GM21381 (cell line): ENCODE results near the gene CDH23.
"Not testable (repeated sequence)": the region's sequence is repeated elsewhere in the genome, so short reads cannot be mapped to it uniquely, and the experiment has no call there.

ENCODE experiments used
- ATAC-seq: cut with Tn5 transposase; IDR thresholded peaks from one replicate; pipeline ENCODE4 v1.9.1; 2021; ENCODE audit warnings: mild to moderate bottlenecking, moderate library complexity; ENCODE audit not compliant: unreplicated experiment

Gene CDH23

GRCh38 chr10:71597821-71598498 is 201.2 kb downstream of the CDH23 start:
- ATAC-seq, result no peak

DNA sequence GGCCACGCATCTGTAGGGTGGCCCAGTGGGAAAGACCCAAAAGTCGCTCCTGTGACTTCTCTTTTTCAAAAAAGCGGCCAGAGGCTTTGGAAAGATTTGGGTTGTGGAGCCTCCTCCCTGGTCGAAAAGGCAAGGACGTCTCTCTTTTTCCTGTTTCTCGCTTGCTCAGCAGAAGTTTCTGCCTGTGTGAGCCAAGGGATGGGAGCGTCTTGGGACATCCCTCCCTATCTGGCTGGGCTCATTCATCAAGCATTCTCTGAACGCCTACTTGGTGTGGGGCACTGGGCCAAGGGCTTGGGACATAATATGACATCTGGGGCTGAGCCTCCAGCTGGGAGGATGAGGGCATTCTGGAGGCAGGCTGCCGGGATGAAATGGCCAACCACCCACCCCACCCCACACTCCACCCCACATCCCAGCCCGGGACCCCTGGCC is 201.9 kb downstream of the CDH23 start:
- no peak for ATAC-seq

GRCh38 chr10:71599518-71599917 is 202.8 kb downstream of the CDH23 start:
- no peak for ATAC-seq

- ATAC-seq, result not testable (repeated sequence)
Observed at GRCh38 chr10:71600242-71600641, 203.5 kb downstream of the CDH23 start.

- ATAC-seq, result no peak
Observed at GRCh38 chr10:71600849-71601248, 204.1 kb downstream of the CDH23 start.

DNA sequence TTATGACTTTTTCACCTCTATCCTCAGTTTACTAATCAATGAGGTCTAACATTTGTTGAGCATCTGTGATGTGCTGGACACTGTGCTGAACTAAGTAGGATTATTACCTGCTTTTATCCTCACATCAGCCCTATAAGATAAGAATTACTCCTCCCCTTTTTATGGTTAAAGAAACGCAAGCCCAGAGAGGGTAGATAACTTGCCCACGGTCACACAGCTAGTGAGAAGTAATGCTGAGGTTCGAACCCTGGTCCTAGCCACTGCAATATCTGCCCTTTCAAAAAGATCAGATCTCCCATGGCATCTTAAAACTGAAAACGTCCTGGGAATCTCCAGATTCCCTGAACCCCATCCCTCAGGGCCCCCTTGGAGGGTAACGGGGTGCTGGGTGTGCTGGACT is 204.6 kb downstream of the CDH23 start:
- ATAC-seq, result no peak

DNA sequence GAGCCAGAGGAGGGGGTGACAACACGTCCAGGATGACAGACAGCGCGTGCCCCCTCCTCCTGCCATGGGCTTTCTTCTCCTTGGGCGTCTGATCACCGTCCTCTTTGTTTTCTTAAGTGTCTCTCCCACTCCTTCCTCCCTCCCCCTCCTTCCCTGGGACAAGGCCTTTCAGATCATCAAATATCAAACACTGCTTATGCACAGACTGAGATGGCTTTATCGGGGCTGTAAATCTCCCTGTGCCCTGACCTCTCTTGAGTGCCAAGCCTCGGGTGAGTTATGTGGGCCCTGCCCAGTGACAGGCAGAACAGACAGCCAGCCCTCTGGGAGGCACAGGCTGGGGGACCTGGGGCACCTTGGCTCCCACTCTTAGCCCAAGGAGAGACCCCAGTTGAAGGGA is 206.4 kb downstream of the CDH23 start:
- no peak for ATAC-seq

GRCh38 chr10:71603754-71604153 is 207.0 kb downstream of the CDH23 start:
- ATAC-seq, result no peak

DNA sequence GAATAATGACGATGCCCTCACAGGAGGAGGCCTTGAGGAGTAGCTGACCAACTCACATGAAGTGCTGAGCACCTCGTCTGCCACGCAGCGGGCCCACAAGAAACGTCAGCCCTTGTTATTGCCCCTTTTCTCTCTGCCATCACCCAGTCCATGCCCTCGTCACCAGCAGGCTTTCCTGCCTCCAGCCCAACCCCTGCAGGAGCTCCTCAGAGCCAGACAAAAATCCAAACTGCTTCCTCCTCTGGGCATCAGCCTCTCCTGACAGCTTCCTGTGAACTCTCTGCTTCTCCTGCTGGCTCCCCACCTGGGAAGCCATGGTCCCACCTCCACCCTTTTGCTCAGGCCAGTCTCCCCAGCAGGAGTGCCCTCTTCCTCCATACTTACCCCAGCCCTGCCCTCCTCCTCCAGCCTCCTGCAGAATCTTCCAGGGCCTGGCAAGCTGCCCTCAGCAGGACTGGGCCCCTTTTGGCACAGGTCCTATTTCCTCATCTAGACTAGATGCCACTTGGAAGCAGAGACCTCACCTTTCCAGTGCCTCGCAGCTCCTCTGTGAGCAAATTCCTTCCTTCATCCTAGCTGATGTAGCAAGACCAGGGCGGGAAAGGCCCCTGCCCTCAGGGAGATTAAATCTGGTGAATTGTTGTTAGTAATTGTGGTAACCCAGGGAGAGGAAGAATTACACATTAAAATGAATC is 207.8 kb downstream of the CDH23 start:
- ATAC-seq, result no peak

- ATAC-seq, result no peak
Observed at GRCh38 chr10:71605263-71605962, 208.7 kb downstream of the CDH23 start.

GRCh38 chr10:71606257-71607081 is 209.7 kb downstream of the CDH23 start:
- ATAC-seq, result no peak

- ATAC-seq, result no peak
Observed at GRCh38 chr10:71607082-71607443, 210.3 kb downstream of the CDH23 start.

GRCh38 chr10:71608819-71609768 is 212.4 kb downstream of the CDH23 start:
- ATAC-seq, result no peak

DNA sequence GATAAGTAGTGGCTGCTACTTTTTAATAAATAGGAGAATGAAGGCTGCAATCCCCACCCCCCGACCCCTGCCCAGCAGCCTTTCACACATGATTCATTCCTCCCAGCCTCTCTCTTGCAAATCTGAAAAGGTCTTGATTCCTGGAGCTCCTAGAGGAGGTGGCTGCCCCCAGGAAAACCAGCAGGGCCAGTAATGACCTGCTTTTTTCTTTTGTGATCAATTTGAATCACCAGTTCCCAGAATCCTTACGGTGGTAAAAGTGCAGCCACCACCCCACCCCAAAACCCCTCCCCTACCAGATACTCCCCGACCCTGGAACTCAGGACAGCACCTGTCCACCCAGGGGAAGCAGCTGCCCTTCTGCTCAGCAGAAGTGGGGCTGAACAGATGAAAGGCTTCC is 213.9 kb downstream of the CDH23 start:
- ATAC-seq, result no peak

DNA sequence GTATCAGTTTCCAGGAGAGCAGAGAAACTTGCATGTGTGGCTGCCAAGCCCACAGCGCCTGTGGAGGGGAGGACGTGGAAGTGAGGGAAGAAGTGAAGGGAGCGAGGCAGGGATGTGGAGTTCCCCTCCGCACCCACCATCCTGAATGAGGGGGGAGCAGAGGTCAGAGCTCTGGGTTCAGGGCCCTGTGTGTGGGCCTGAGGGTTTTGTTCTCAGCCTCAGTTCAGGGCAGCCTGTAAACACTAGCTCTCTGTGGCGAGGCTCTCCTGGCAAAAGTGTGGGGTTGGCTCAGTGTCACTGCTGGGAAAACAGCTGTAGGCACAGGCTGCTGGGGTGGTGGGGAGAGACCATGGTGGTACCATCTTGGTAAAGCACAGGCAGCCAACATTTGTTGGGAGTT is 214.4 kb downstream of the CDH23 start:
- no peak for ATAC-seq

DNA sequence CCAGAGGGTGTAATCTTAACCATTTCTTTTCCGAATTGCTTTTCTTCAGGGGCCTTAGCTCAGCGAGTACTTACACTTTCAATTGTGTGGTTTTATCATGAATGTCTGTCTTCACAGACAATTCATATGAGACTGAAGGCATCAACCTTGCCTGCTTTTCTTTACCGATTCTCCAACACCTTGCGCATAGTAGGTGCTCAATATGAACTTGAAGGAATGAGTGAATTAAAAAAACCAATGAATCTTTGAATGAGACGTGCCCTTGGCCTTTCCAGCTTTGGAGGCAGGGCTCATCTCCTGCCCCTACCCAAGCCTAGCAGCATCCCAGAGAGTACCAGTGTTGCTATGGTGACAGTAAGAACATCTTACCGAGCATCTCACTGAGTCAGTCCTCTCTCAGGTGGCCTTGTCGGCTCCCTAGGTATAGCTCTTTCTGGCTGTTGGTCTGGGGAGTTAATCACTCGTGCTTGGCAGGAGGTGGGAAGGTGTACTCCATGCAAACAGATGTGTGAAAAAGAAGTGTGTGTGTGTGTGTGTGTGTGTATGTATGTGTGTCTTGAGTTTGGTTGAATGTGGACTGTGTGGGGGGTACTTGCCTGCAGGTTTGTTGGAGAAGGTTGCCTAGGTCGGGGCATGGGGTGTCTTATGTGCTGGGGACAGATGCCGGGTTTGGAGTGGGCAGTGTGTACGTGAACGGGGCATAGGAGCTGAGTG is 215.1 kb downstream of the CDH23 start:
- no peak for ATAC-seq

DNA sequence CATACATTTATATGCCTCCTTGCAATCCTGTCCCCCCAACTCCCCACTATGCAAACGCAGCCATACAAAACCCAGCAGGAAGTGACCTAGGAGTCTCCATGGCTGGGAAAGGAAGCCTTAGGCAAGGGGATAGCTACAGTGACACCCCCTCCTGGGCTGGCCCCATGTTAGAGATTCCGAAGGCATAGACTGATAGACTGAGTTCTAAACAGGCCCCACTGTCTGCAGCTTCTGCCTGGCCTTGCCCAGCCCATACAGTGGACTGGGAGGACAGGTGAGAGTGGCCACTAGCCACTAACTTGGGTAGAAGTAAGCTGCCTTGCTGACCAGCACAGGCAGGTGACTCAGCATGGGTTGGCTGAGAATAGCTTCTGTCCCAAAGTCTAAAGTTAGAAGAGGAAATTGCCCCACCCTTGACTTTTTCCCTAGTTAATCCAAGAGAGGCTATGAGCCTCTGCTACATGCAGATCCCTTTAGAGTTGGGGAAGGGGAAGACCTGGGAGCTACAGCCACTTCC is 216.6 kb downstream of the CDH23 start:
- no peak for ATAC-seq

- ATAC-seq, result no peak
Observed at GRCh38 chr10:71613877-71614276, 217.2 kb downstream of the CDH23 start.

DNA sequence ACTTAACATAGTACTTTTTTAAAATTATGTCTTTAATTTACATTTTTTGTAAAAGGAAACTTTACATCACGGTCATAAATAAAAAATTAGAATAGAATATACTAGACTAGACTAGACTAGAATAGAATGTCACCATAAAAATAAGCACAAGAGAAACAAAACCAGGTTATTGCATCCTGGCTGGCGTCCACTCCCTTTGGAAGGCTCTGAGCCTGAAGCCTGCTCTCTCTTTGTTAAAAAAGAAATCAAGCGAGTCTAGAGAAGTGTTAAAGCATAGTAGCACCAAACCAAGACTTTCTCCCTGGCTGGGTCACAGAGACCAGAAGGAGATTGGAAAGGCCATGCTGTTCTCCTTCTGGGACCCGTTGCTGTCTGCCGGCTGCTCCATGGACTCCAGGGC is 218.2 kb downstream of the CDH23 start:
- no peak for ATAC-seq
